DMS153 treated with DMSO at 0.1 percent for 48 hours (cell line): ENCODE measurements around the gene GATD1.

Source experiments
- DNase-seq: peaks from one replicate; lab custom pipeline; 2025; ENCODE audit not compliant: unreplicated experiment; lab: John Stamatoyannopoulos, UW

The GATD1 gene

DNA sequence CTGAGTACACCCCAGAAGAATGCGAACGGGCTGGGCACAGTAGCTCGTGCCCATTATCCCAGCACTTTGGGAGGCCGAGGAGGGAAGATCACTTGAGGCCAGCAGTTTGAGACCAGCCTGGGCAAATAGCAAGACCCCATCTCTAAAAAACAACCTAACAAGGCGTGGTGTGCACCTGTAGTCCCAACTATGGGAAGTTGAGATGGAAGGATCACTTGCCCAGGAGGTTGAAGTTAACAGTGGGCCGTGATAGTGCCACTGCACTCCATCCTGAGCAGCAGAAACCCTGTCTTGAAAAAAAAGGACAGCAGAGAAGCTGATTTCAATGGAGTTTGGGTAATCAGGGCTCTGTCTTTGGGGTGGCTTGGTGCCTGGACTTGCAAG lies 35.8 kb upstream of the GATD1 start:
- DNase-seq = no peak

DNA sequence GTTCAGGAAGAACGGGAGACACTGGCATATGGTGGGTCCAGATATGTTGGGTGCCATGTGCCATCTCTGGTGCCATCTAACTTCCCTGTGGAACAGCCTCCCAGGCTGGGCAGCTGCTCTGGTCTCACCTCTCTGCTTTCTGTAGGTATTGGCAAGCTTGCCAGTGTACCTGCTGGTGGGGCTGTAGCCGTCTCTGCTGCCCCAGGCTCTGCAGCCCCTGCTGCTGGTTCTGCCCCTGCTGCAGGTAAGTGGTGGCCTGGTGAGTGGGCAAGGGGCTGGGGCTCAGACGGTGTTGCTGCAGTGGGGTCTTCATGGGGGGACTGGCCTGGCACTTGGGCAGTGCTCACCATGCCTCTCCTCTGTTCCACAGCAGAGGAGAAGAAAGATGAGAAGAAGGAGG lies 35.1 kb upstream of the GATD1 start:
- DNase-seq = no peak

DNA sequence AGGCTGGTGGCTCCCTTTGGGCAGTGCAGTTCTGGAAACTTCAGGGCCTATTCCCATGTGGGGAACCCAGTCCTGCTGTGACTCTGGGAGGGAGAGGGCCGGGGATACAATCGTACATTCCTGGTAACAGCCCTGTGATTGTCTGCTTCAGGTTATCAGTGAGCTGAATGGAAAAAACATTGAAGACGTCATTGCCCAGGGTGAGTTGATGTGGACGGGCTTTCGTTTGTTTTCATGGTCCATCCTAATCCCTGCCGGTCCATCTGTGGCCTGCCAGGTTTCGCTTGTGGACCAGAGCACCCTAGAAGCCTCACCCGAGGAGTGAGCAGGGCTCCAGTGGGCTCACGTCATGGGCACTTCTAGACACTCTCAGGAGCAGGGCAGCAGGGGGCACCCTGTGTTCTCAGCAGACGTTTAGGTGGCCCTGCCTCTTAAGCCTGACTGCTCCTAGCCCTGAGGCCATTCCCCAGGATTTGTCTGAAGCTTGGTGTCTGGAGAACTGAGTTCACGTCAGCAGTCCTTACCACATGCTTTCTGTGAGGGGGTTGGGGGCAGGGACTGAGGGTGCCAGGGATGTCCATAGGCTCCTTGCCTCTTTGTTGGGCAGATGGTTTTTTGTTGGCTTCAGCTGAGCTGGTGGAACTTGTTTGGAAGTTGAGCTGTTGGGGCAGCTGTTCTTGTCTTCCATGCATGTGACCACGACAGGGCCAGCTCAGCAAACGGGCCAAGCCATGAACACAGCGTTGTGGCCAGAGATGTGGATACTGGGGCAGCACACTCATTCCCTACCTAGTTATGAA lies 34.4 kb upstream of the GATD1 start:
- no peak for DNase-seq

DNA sequence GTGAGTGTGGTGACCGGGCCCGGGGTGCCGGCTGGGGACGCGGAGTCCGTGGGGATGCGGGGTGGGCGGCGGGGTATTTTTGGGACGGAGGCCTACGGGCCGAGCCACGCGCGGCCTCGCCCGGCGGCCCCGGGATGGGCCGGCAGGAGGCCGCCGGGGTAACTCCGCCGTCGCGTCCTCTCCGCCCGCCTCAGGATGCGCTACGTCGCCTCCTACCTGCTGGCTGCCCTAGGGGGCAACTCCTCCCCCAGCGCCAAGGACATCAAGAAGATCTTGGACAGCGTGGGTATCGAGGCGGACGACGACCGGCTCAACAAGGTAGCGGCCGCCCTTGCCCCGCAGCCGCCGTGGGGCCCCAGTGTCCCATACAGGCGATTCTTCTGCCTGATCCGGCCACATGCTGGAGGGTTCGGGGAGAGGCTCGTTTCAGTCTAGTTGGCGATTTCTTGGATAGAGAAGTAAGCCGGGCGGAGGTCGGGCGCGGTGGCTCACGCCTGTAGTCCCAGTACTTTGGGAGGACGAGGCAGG lies 32.8 kb upstream of the GATD1 start:
- no peak for DNase-seq

DNA sequence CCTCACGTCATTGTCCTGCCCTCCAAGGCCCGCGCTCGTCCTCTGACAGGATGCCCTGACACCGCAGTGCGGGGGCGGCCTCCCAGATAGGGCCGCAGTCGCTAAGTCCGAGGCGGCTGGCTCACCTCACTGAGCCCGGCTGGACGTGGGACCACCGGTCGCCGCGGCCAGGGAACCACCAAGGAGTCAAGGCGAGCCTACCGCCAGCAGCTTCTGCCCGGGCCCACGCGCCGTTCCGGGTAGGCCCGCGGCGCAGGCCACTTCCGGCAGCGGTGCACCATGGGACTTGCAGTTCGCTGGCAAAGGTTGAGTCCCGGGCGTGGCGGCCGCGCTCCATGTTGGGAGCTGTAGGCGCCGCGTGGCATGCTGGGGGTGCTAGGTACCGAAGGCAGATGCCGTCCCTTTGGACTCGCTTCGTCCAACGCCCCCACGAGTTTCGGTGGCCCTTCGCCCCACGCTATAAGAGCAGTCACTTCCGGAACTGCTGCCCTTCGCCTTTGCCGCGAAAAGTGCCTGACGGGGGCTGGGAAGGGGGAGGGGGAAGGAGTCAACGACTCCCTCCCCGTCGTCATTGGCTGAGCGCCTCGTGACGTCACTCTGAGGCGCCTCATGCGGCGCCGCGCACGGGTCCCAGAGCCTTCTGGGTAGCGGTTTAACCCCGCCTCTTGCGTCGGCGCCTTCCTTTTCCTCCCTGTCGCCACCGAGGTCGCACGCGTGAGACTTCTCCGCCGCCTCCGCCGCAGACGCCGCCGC lies 32.2 kb upstream of the GATD1 start, which contains the start of gene RPLP2:
TSS of gene RPLP2 (plus strand) at position 681 of the 753 bp plus-strand sequence. CDS start 268 bp downstream, outside the sequence.
- DNase-seq = peak; percentile 91

DNA sequence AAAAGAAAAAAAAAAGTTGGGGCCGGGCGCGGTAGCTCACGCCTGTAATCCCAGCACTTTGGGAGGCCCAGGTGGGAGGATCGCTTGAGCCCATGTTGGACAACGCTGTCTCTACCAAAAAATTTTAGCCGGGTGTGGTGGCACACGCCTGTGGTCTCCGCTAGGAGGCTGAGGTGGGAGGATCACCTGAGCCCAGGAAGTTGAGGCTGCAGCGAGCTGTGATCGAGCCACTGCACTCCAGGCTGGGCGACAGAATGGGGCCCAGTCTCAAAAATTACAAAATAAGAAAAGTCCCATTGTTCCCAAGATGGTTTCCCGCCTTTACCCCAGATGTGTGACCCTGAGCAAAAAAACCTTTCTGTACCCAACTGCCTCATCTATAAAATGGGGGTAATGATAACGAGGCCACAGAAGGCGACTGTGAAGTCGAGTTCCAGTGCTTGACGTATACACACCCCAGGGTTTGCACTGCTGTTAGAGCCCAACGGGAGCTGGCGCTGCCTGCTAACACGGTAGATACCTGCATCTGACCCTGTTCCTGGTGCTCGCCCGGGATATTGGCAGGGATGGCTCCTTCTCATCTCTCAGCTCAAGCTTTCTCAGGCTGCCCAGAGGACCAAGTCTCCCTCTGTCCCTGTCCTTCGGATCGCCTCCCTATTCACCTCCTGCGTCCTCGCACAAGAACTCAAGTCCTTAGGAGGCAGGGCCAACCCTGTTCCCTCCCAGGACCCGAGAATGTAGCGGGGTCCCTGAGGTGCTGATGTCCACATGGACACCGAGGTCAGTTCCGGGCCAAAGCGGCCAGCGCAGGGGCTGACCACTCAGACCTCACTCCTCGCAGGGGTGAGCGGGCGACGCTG lies 31.4 kb upstream of the GATD1 start:
- DNase-seq = no peak

DNA sequence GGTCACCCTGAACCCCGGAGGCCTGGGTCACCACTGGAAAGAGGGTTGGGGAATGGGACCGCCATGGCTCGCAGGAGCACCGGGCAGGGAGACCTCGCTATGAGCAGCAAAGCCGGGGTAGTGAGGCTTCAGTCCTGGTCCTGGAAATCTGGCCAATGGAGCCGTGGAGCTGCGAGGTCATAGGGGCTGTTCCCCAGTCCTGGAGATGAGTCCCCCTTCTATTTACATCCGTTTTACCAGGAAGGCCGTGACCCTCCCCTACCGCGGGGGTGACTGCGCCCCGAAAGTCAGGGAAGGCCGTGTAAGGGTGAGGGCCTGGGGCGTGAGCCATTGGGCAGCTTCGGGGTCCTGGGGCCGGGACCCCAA lies 27.3 kb upstream of the GATD1 start:
- no peak for DNase-seq

DNA sequence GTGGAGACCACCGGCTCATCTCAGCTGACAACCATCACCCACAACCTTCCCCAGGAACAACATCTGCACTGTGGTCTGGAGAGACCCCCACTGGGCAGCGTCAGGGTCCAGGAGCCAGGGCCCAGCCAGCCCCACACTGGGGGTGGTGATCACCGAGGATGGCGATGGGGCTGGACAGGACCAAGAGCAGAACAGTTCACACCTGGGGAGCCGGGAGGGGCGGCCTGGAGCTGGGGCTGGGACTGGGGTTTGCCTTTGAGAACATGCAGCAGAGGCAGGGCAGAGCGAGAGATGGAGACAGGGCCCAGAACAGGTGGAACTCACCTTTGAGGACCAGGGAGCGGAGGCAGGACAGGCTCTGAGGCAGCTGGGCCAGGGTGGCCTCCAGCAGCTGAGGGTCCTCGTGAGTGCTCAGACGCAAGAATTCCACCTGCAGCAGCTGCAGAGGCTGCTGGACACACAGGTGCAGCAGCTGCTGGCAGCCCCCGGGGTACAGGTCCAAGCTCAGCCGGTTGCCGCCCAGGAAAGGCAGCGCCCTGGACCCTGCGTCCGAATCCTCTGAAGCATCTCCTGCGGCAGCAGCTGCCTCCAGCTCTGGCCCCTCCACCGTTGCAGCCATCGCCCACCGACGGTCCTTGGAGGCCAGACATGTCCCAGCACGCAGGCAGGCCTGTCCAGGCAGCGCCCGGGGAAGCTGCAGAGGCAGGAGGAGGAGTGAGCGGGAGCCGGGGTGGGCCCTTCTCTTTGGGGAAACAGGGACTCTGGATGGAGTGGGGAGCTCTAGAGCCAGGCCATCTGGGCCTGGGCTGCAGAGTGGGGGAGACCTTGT lies 26.7 kb upstream of the GATD1 start:
- DNase-seq = no peak

DNA sequence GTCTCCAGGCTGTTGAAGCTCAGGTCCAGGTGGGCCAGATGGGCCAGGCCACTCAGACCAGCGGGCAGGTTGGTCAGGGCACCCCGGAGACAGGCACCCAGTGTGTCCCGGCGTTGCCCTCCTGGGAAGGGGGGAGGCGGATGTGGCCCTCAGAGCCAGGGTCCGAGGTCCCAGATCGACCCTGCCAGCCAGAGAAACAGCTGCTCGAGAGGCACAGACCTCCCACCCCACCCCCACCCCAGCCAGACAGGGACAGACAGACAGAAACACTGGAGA lies 26.1 kb upstream of the GATD1 start:
- no peak for DNase-seq

DNA sequence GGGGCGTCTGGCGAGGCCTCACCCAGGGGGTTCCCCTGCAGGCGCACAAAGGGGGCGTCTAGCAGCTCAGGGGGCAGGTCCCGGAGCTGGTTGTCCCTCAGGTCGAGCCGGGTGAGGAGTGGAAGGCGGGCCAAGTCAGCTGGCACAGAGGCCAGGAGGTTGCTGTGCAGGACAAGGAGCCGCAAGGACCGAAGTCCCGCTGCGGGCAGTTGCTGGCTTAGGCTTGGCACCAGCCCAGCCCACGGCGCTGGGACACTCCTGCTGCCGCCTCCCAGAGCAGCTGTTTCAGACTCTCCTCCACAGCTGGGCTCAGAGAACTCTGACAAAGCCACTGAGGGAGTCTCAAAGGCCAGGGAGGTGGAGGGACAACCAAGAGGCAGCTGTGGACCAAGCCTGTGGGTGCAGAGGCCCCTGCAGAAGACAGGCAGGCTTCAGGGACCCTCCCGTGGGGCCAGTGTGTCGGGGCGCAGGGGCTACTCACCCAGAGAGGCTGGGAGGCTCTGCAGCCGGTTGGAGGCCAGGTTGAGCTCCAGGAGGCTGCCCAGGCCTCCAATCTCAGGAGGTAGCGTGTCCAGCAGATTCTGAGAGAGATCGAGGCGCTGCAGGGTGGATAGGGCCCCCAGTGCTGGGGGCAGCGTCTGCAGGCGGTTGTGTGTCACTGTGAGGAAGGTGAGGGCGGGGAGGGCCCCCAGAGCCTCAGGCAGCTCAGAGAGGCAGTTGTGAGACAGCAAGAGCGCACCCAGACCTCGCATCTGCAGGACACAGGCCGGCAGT lies 25.6 kb upstream of the GATD1 start:
- no peak for DNase-seq

DNA sequence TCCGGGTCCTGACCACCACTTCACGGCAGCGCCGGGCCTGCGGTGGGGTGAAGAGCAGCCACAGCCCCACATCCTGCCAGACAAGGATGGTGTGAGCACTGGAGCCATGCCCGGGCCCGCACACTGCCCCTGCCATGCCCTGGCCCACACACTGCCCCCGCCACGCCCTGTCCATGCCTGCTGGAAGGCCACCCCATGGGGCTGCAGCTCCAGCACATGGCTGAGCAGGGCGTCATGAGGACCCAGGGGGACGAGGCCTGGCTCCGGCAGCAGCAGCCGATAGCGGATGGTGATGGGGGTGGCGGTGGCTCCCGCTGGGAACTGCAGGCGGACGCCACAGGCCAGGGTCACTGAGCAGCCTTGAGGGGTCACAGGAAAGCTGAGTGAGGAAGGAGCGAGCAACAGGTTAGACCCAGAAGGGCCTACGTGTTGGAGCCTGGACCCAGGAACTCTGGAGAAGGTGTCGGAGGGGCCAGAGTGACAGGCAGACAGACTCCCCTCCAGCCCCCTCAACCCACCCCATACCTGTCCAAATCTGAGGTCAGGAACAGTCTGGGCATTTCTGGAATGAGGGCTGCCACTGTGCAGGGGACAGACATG lies 24.8 kb upstream of the GATD1 start:
- DNase-seq = no peak

DNA sequence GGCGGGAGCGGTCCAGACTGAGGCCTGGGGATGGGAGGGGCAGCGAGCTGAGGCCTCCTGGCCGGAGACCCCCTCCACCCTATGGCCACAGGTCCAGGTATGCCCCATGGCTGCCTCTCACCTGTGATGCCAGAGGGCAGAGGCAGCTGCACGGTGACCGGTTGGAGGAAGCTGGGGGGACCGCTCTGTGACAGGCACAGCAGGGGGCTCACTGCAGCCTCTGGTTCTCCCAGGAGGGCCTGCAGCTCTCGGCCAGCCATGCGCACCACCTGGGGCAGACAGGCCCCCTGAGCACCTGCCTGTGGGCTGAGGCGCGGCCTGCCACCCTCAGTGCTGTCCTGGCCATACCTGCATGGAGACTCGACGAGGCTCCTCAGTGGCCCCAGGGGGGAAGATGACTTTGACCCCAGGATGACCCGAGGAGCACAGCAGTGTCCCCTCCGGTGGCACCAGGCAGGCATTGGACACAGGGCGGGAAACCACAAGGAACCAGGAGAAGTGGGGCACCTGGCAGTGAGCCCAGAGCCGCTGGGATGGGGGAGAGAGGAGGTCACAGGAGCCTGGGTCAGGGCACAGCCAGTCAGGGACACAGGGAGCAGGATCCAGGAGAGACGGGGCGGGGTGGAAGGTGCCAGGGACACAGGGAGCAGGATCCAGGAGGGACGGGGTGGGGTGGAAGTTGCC lies 24.0 kb upstream of the GATD1 start:
- DNase-seq = no peak

DNA sequence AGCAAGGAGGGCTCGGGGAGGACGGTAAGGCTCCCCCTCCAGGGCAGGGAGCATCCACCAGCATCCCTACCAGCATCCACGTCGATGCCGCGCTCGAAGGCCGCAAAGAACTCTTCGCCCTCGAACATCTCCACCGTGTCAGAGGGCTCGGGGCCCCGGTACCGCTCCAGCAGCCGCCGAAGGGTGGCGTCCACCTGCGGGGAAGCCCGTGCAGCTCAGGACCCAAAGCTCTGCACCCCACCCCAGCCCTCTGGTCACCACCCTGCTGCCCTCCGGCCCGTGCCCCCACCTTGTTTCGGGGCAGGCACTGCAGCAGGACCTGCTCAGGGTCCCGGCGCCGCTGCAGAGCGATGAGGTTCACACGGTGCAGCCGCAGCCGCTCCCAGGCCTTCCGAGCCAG lies 23.2 kb upstream of the GATD1 start:
- DNase-seq = no peak

DNA sequence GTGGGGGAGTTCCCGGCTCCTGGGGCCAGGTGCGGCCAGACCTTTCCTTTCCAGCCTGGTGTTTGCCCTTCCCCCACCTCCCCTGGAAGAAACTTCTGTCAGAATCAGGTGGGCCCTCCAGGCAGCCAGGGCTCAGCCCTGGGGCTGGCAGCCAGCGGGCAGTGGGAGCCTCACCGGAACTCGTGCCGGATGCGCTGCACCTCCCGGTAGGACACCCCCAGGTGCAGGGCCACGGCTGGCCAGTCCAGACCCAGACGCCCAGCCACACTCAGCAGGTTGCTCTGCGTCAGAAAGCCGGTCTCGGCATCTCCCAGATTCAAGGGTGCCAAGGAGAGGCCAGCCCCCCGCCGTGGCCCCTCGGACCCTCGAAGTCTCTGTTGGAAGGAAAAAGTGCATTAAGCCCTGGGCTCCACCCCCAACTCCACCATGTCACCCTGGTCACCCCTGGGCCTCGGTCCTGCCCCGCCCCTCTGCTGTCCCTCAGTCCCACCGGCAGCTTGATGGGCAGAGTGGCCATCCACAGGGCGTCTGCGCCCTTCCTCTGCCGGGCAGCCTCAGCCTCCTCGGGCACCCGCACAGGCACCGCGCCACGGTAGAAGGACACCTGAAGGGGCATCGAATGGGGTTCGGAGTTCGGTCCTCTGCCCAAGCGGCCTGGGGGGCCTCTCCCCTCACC lies 22.5 kb upstream of the GATD1 start:
- DNase-seq = no peak

DNA sequence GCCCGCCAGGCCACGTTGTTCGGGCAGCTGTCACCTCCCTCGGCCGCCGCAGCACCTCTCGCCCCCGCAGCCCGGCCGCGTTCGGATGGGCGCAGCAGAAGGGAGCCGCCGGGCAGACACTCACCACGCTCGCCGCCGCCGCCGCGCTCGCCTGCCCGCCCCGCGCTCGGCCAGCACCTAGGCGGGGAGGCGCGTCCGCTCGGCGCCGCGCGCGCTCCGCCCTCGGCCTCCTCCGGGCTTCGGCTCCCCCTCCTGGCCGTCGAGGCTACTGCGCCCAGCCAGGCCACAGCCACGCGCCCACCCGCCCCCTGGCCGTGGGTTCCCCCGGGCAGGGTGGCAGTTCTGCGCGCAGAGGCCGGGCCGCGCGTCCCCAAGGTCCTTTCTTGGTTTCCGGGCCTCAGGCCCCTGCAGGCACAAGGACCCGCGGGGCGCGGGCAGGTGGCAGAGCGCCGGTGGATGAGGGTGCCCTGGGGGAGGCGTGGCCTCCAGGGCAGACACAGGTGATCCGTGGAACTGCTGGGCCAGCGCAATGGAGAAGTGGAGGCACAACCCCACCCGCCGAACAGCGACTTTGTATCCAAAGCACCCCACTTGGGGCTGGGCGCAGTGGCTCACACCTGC lies 20.9 kb upstream of the GATD1 start, which contains the start of gene SLC25A22:
TSS of gene SLC25A22 (minus strand) at position 189 of the 621 bp plus-strand sequence. CDS start 3,275 bp downstream, outside the sequence.
- peak; percentile 54 for DNase-seq

DNA sequence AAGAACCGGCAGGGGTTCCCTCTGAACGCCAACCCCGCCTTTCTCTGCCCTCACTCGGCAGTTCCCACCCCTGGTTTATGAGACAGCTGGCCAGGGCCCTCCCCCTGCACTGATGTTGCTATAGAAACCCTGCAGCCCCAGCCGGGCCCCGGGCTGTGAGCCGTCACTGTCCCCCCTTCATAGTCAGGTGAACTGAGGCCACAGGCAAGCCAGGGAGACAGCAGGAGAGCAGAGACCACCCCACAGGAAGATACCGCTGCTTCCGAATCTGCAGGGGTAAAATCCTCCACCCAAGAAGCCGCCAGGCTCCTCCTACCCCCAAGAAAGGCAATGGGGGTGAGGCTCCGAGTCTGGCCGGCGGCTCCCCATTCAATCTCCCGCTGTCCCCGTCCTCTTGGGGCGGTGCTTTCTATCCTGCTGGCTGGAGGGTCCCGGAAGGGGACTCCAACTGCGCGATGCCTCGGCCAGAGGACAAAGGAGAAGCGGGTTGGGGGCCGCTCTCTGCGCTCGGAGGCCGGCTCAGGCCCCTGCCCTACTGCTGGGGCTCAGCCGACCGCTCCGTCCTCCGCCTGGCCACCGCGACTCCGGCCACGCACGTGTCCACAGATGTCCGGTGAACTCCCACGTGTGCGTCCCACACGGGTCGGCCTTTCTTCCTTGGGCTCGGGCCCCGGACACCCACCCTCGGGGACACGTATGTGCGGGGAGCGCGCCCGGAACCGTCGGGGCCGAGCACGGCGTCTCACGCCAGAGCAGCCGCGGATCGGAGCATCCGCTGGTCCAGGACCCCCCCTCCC lies 20.2 kb upstream of the GATD1 start:
- DNase-seq = peak; percentile 54
